ENCODE results near the gene EBF3. TPM values are rescaled to one million over a fixed set of nuclear protein-coding genes. Genes with fewer than 3 reads are reported as not detected.

Gene EBF3
- total and polyA plus RNA-seq, 7 donors = 1.2 to 8.9 (median 4.5) TPM; not detected in 1

- no peaks in the 10 kb centered on the region for H3K36me3 ChIP-seq
- no peaks in the 10 kb centered on the region for H3K9me3 ChIP-seq
- intact Hi-C loops (cut with DNase I) = no loop called here
- 91 to 92% methylated on average over 6 of the region's 6 CpGs for WGBS, 2 donors
- H3K27ac ChIP-seq = no peak overlapping the region
- peak; percentile 29 for DNase-seq
- H3K4me1 ChIP-seq = no peaks in the 10 kb centered on the region
- TF ChIP-seq POLR2AphosphoS5 (IDR thresholded peaks at IDR 0.05) = no peak
- TF ChIP-seq EP300 (IDR thresholded peaks at IDR 0.05) = no peak
- no peak for TF ChIP-seq POLR2A (IDR thresholded peaks at IDR 0.05)
- no peak for TF ChIP-seq CTCF (IDR thresholded peaks at IDR 0.05)
- H3K27me3 ChIP-seq = no peaks in the 10 kb centered on the region
- H3K4me3 ChIP-seq = no peak overlapping the region
Observed at GRCh38 chr10:129932182-129932581, 31.9 kb downstream of the EBF3 start.

GRCh38 chr10:129929343-129930292 lies 34.5 kb downstream of the EBF3 start:
- Histone ChIP-seq H3K9me3 (no peaks in the 10 kb centered on the region), H3K4me3 (no peak overlapping the region), H3K27ac (no peak overlapping the region), H3K4me1 (no peaks in the 10 kb centered on the region), H3K27me3 (no peaks in the 10 kb centered on the region), H3K36me3 (no peaks in the 10 kb centered on the region)
- 67 to 76% methylated on average over 12 of the region's 12 CpGs for WGBS, 2 donors
- intact Hi-C loops (cut with DNase I) = no loop called here
- DNase-seq = peak; percentile 28
- no peak for TF ChIP-seq POLR2AphosphoS5 (IDR thresholded peaks at IDR 0.05)
- no peak for TF ChIP-seq CTCF (IDR thresholded peaks at IDR 0.05)
- TF ChIP-seq EP300 (IDR thresholded peaks at IDR 0.05) = no peak
- TF ChIP-seq POLR2A (IDR thresholded peaks at IDR 0.05) = no peak

GRCh38 chr10:129927351-129928120 lies 36.5 kb downstream of the EBF3 start:
- H3K4me1 ChIP-seq = no peaks in the 10 kb centered on the region
- no peak overlapping the region for H3K4me3 ChIP-seq
- intact Hi-C loops (cut with DNase I) = no loop called here
- WGBS, 2 donors = 73 to 84% methylated on average over 16 of the region's 16 CpGs
- no peaks in the 10 kb centered on the region for H3K9me3 ChIP-seq
- H3K36me3 ChIP-seq = no peaks in the 10 kb centered on the region
- H3K27ac ChIP-seq = no peak overlapping the region
- DNase-seq = peak; percentile 26
- no peaks in the 10 kb centered on the region for H3K27me3 ChIP-seq
- TF ChIP-seq CTCF (IDR thresholded peaks at IDR 0.05) (no peak), EP300 (IDR thresholded peaks at IDR 0.05) (no peak), POLR2AphosphoS5 (IDR thresholded peaks at IDR 0.05) (no peak), POLR2A (IDR thresholded peaks at IDR 0.05) (no peak)

- H3K27me3 ChIP-seq = no peaks in the 10 kb centered on the region
- TF ChIP-seq EP300 (IDR thresholded peaks at IDR 0.05) (no peak), POLR2AphosphoS5 (IDR thresholded peaks at IDR 0.05) (no peak), POLR2A (IDR thresholded peaks at IDR 0.05) (no peak), CTCF (IDR thresholded peaks at IDR 0.05) (no peak)
- WGBS, 2 donors = 77 to 80% methylated on average over 29 of the region's 29 CpGs
- no peak overlapping the region for H3K4me3 ChIP-seq
- no peak for DNase-seq
- no peaks in the 10 kb centered on the region for H3K9me3 ChIP-seq
- H3K36me3 ChIP-seq = no peaks in the 10 kb centered on the region
- intact Hi-C loops (cut with DNase I) = no loop called here
- no peak overlapping the region for H3K27ac ChIP-seq
- H3K4me1 ChIP-seq = no peaks in the 10 kb centered on the region
Observed at GRCh38 chr10:129926066-129927055, 37.7 kb downstream of the EBF3 start.

All from sigmoid colon (tissue), 7 donors.